ENCODE data around the gene ANAPC4. TPM values are rescaled to one million over a fixed set of nuclear protein-coding genes. Genes with fewer than 3 reads are reported as not detected.

ANAPC4 gene
- polyA plus RNA-seq, 2 of the 4 experiments (the other 2 are of a cell fraction): 15.7 to 21.2 TPM

GRCh38 chr4:25330335-25330734 is 46.7 kb upstream of the ANAPC4 start:
- ATAC-seq (no peak), FAIRE-seq (no peak), DNase-seq (ENCODE audit: low read depth in 1 of 2, low spot score in 1 of 2) (no peak)
- CTCF ChIA-PET: interaction anchor here (0.8 to 1.2 kb wide), 3 partner anchors 10 to 39 kb away, joined by 3 read pairs; no protein-coding TSS in a partner anchor
- H3K4me2 ChIP-seq: no peak overlapping the region
- TF ChIP-seq HOXA7 (CRISPR knock-in tag; IDR thresholded peaks at IDR 0.05): no peak
- no peaks in the 10 kb centered on the region for H3K4me1 ChIP-seq
- WGBS (ENCODE audit: missing lambda C conversion rate): 100% methylated on average over 1 of the region's 1 CpG
- POLR2A ChIA-PET: no interaction called here
- H3K27ac ChIP-seq: no peak overlapping the region
- no peaks in the 10 kb centered on the region for H3K9me3 ChIP-seq
- H3K4me3 ChIP-seq: no peak overlapping the region

- DNase-seq (ENCODE audit: low read depth in 1 of 2, low spot score in 1 of 2) (no peak), FAIRE-seq (no peak), ATAC-seq (no peak)
- CTCF ChIA-PET: interaction anchor here (0.6 to 2.0 kb wide), 8 partner anchors 11 to 453 kb away, joined by 3 to 10 read pairs (median 4); partner anchors contain the start of gene ZCCHC4
- Histone ChIP-seq H3K4me2 (no peak overlapping the region), H3K9me3 (no peaks in the 10 kb centered on the region), H3K27ac (no peak overlapping the region), H3K4me3 (no peak overlapping the region), H3K4me1 (no peaks in the 10 kb centered on the region)
- TF ChIP-seq KDM1A (IDR thresholded peaks at IDR 0.05; ENCODE audit: low read depth): no peak
- no peak for TF ChIP-seq TFCP2L1 (CRISPR knock-in tag; IDR thresholded peaks at IDR 0.05)
- TF ChIP-seq HOXA7 (CRISPR knock-in tag; IDR thresholded peaks at IDR 0.05): no peak
- TF ChIP-seq JUN (IDR thresholded peaks at IDR 0.05): no peak
- no peak for TF ChIP-seq POLR2A (IDR thresholded peaks at IDR 0.05; ENCODE audit: low read length)
- TF ChIP-seq MAZ (IDR thresholded peaks at IDR 0.05; ENCODE audit: borderline replicate concordance, low read depth, low read length): no peak
- TF ChIP-seq FOSL2 (IDR thresholded peaks at IDR 0.05): no peak
- TF ChIP-seq FOSL2 (CRISPR knock-in tag; IDR thresholded peaks at IDR 0.05): no peak
- TF ChIP-seq USF2 (IDR thresholded peaks at IDR 0.05): no peak
- no peak for TF ChIP-seq HOXB13 (CRISPR knock-in tag; IDR thresholded peaks at IDR 0.05; ENCODE audit: low read depth)
- no peak for TF ChIP-seq EHF (CRISPR knock-in tag; IDR thresholded peaks at IDR 0.05)
- TF ChIP-seq FOXS1 (CRISPR knock-in tag; IDR thresholded peaks at IDR 0.05): no peak
- no peak for TF ChIP-seq PHF8 (IDR thresholded peaks at IDR 0.05; ENCODE audit: borderline replicate concordance, low read depth)
- no peak for TF ChIP-seq POLR2AphosphoS2 (conservative IDR thresholded peaks at IDR 0.05; ENCODE audit: low read length)
- 89% methylated on average over 12 of the region's 12 CpGs for WGBS (ENCODE audit: missing lambda C conversion rate)
- POLR2A ChIA-PET: no interaction called here
Measured at GRCh38 chr4:25330905-25331808, 45.9 kb upstream of the ANAPC4 start.

DNA sequence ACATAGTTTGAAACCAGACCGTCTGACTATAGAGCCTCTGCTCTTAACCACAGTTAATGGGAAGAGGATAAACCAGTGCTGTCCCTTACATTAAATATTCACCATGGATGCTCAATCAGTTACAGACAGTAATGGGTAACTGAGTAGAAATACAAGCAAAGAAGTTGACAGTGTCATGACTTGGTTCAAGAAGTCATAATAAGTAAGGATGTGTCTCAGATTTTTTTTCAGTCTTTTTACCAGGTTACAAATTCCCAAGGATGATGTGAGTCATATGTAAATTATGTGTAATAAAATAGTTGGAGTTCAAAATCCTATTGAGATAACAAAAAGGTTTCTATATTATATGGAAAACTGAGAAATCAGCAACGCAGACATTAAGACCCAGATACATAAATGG is 33.4 kb upstream of the ANAPC4 start:
- no peak overlapping the region for H3K4me3 ChIP-seq
- 86% methylated on average over 2 of the region's 2 CpGs for WGBS (ENCODE audit: missing lambda C conversion rate)
- no peak for FAIRE-seq
- H3K4me2 ChIP-seq: no peak overlapping the region
- DNase-seq (ENCODE audit: low read depth in 1 of 2, low spot score in 1 of 2): no peak
- H3K4me1 ChIP-seq: no peaks in the 10 kb centered on the region
- H3K9me3 ChIP-seq: no peaks in the 10 kb centered on the region
- no peak for ATAC-seq
- POLR2A ChIA-PET: no interaction called here
- no peak overlapping the region for H3K27ac ChIP-seq
- no peak for TF ChIP-seq TP53 (CRISPR knock-in tag; IDR thresholded peaks at IDR 0.05)
- no peak for TF ChIP-seq FOSL2 (IDR thresholded peaks at IDR 0.05)
- TF ChIP-seq FOSL2 (CRISPR knock-in tag; IDR thresholded peaks at IDR 0.05): no peak
- no peak for TF ChIP-seq RCOR1 (IDR thresholded peaks at IDR 0.05; ENCODE audit: low read depth, low read length)
- TF ChIP-seq KDM1A (IDR thresholded peaks at IDR 0.05; ENCODE audit: low read depth): no peak
- TF ChIP-seq, protein P1, sequence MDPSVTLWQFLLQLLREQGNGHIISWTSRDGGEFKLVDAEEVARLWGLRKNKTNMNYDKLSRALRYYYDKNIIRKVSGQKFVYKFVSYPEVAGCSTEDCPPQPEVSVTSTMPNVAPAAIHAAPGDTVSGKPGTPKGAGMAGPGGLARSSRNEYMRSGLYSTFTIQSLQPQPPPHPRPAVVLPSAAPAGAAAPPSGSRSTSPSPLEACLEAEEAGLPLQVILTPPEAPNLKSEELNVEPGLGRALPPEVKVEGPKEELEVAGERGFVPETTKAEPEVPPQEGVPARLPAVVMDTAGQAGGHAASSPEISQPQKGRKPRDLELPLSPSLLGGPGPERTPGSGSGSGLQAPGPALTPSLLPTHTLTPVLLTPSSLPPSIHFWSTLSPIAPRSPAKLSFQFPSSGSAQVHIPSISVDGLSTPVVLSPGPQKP (IDR thresholded peaks at IDR 0.05; ENCODE audit: low read depth, low read length): no peak
- TF ChIP-seq RAD21 (conservative IDR thresholded peaks at IDR 0.05 in 1 of 2, IDR thresholded peaks at IDR 0.05 in 1 of 2): no peak
- TF ChIP-seq RARB (CRISPR knock-in tag; IDR thresholded peaks at IDR 0.05): no peak
- no peak for TF ChIP-seq MAX (IDR thresholded peaks at IDR 0.05)
- no peak for TF ChIP-seq KDM5A (IDR thresholded peaks at IDR 0.05)
- TF ChIP-seq TFCP2L1 (CRISPR knock-in tag; IDR thresholded peaks at IDR 0.05): no peak
- no peak for TF ChIP-seq RNF2 (IDR thresholded peaks at IDR 0.05; ENCODE audit: borderline replicate concordance, low read depth)
- TF ChIP-seq RFX5 (IDR thresholded peaks at IDR 0.05): no peak
- TF ChIP-seq HOXB5 (CRISPR knock-in tag; IDR thresholded peaks at IDR 0.05): no peak
- CTCF ChIA-PET: no interaction called here
